GM12873 (cell line): ENCODE results near the gene AOPEP.

Experiments
- CTCF ChIP-seq: IDR thresholded peaks from 2 replicates; pipeline ENCODE4 v1.5.1; 2012; ENCODE audit warnings: low read depth, mild to moderate bottlenecking, moderate library complexity, low read length, control low read depth; ENCODE audit not compliant: insufficient read depth; ENCODE audit errors: missing control alignments

AOPEP gene

GRCh38 chr9:95104980-95105379 lies 378.5 kb downstream of the AOPEP start:
- TF ChIP-seq CTCF = no peak

- TF ChIP-seq CTCF = no peak
Observed at GRCh38 chr9:95105519-95106287, 379.2 kb downstream of the AOPEP start.

GRCh38 chr9:95107001-95107749 lies 380.7 kb downstream of the AOPEP start:
- no peak for TF ChIP-seq CTCF

- no peak for TF ChIP-seq CTCF
Observed at GRCh38 chr9:95107976-95108375, 381.5 kb downstream of the AOPEP start.

- TF ChIP-seq CTCF = no peak
Observed at GRCh38 chr9:95108777-95109176, 382.3 kb downstream of the AOPEP start.

GRCh38 chr9:95109456-95109855 lies 383.0 kb downstream of the AOPEP start:
- no peak for TF ChIP-seq CTCF

- no peak for TF ChIP-seq CTCF
Observed at GRCh38 chr9:95110921-95111525, 384.5 kb downstream of the AOPEP start.
